HepG2 (cell line): ENCODE measurements around the gene GOT2. TPM values are rescaled to one million over a fixed set of nuclear protein-coding genes. Genes with fewer than 3 reads are reported as not detected.

Experiments
- CEBPB ChIP-seq: IDR thresholded peaks from 2 replicates; pipeline ENCODE4 v1.6.1; 2011; ENCODE audit warnings: low read depth, low read length, improper control_type of control experiment, borderline replicate concordance
- DNMT1 ChIP-seq: sonication (generic); formaldehyde crosslinking; IDR thresholded peaks from 2 replicates; pipeline ENCODE4 v1.5.1; 2020; ENCODE audit warnings: mild to moderate bottlenecking, missing genetic modification reagents
- EHMT2 ChIP-seq: fragments of 200-600 bp; sonication (generic); IDR thresholded peaks from 2 replicates; pipeline ENCODE4 v1.7.0; 2017; ENCODE audit warnings: antibody characterized with exemption, low read depth, low read length, borderline replicate concordance
- GABPB1 ChIP-seq: IDR thresholded peaks from 2 replicates; pipeline ENCODE4 v1.6.1; 2016; ENCODE audit warnings: mild to moderate bottlenecking, missing genetic modification reagents, moderate library complexity, missing compliant biosample characterization
- GLI4 ChIP-seq: sonication (generic); formaldehyde crosslinking; IDR thresholded peaks from 2 replicates; pipeline ENCODE4 v1.5.1; 2020; ENCODE audit warnings: missing genetic modification reagents, mild to moderate bottlenecking, moderate library complexity, borderline replicate concordance
- HNRNPLL ChIP-seq: fragments of 200-400 bp; formaldehyde crosslinking; IDR thresholded peaks from 2 replicates; pipeline ENCODE4 v1.6.1; 2017; ENCODE audit warnings: mild to moderate bottlenecking, low read depth, low read length; ENCODE audit not compliant: poor library complexity, severe bottlenecking
- KLF12 ChIP-seq: sonication (generic); formaldehyde crosslinking; IDR thresholded peaks from 2 replicates; pipeline ENCODE4 v1.4.0; 2020; ENCODE audit warnings: missing genetic modification reagents, borderline replicate concordance
- MED13 ChIP-seq: sonication (generic); formaldehyde crosslinking; IDR thresholded peaks from 2 replicates; pipeline ENCODE4 v1.5.0; 2020; ENCODE audit warnings: missing genetic modification reagents
- MED8 ChIP-seq: sonication (generic); formaldehyde crosslinking; IDR thresholded peaks from 2 replicates; pipeline ENCODE4 v1.8.1; 2023; ENCODE audit warnings: mild to moderate bottlenecking, missing genetic modification reagents; ENCODE audit not compliant: insufficient replicate concordance
- NCOR1 ChIP-seq: fragments of 200-600 bp; sonication (generic); IDR thresholded peaks from 2 replicates; pipeline ENCODE4 v1.7.0; 2017; ENCODE audit warnings: antibody characterized with exemption, low read length, borderline replicate concordance
- POLR2AphosphoS5 ChIP-seq: IDR thresholded peaks from 2 replicates; pipeline ENCODE4 v1.6.1; 2012; ENCODE audit warnings: low read depth, low read length
- RELA ChIP-seq: sonication (generic); formaldehyde crosslinking; IDR thresholded peaks from 2 replicates; pipeline ENCODE4 v1.4.0; 2020; ENCODE audit warnings: missing genetic modification reagents
- SOX5 ChIP-seq: IDR thresholded peaks from 2 replicates; pipeline ENCODE4 v1.6.1; 2016; ENCODE audit warnings: borderline replicate concordance
- TBP ChIP-seq: sonication (generic); formaldehyde crosslinking; IDR thresholded peaks from 2 replicates; pipeline ENCODE4 v1.5.0; 2020; ENCODE audit warnings: missing genetic modification reagents
- ZMYM2 ChIP-seq: sonication (generic); formaldehyde crosslinking; IDR thresholded peaks from 2 replicates; pipeline ENCODE4 v1.8.0; 2022; ENCODE audit warnings: mild to moderate bottlenecking, missing genetic modification reagents
- ZNF224 ChIP-seq: sonication (generic); formaldehyde crosslinking; IDR thresholded peaks from 2 replicates; pipeline ENCODE4 v1.5.0; 2020; ENCODE audit warnings: mild to moderate bottlenecking, missing genetic modification reagents
- ZNF335 ChIP-seq: sonication (generic); formaldehyde crosslinking; IDR thresholded peaks from 2 replicates; pipeline ENCODE4 v1.4.0; 2020; ENCODE audit warnings: missing genetic modification reagents
- ZNF652 ChIP-seq: IDR thresholded peaks from 2 replicates; pipeline ENCODE4 v1.6.1; 2016; ENCODE audit warnings: low read depth, borderline replicate concordance
- ZNF672 ChIP-seq: sonication (generic); formaldehyde crosslinking; IDR thresholded peaks from 2 replicates; pipeline ENCODE4 v1.8.1; 2022; ENCODE audit warnings: missing genetic modification reagents
- ZNF782 ChIP-seq: sonication (generic); formaldehyde crosslinking; IDR thresholded peaks from 2 replicates; pipeline ENCODE4 v1.4.0; 2020; ENCODE audit warnings: missing genetic modification reagents, mild to moderate bottlenecking, borderline replicate concordance
- ZNF788 ChIP-seq: sonication (generic); formaldehyde crosslinking; IDR thresholded peaks from 2 replicates; pipeline ENCODE4 v1.5.0; 2020; ENCODE audit warnings: mild to moderate bottlenecking, missing genetic modification reagents, borderline replicate concordance
- polyA plus RNA-seq, 8 experiments: library from polyadenylated mRNA; depleted of rRNA in 3 of 8; stranded (reverse) in 7 of 8; unstranded in 1 of 8; fragments of >200 nt; fragmentation: Illumina TruSeq in 4 of 8; extraction: Trizol in 4 of 8; gene quantifications; 2 replicates each; pipeline versions ENCODE4 v1.2.1 to v1.2.3, GENCODE V29; 2011 to 2016; ENCODE audit warnings: low read depth in 4 of 8, missing spikeins in 1 of 8, mixed read lengths in 1 of 8; ENCODE audit not compliant: insufficient read depth in 1 of 8
- total RNA-seq, 5 experiments: library from RNA; depleted of rRNA; stranded (reverse); fragments of >200 nt; fragmentation: Illumina TruSeq; extraction: Trizol; gene quantifications; 2 replicates each; pipeline ENCODE4 v1.2.3, GENCODE V29; 2016; ENCODE audit warnings: low read depth in 1 of 5
- TF ChIP-seq, protein P1 (sequence below): sonication (generic); formaldehyde crosslinking; IDR thresholded peaks from 2 replicates; pipeline ENCODE4 v1.5.1; 2020; ENCODE audit warnings: mild to moderate bottlenecking, missing genetic modification reagents, borderline replicate concordance
- TF ChIP-seq, protein P2 (sequence below): IDR thresholded peaks from 2 replicates; pipeline ENCODE4 v1.6.1; 2016
- TF ChIP-seq, protein P3 (sequence below): conservative IDR thresholded peaks from 2 replicates; pipeline ENCODE4 v1.6.1; 2018; ENCODE audit warnings: missing genetic modification reagents
- TF ChIP-seq, protein P4 (sequence below): sonication (generic); formaldehyde crosslinking; IDR thresholded peaks from 2 replicates; pipeline ENCODE4 v1.5.1; 2020; ENCODE audit warnings: missing genetic modification reagents, mild to moderate bottlenecking, borderline replicate concordance
- TF ChIP-seq, protein P5 (sequence below): sonication (generic); formaldehyde crosslinking; IDR thresholded peaks from 2 replicates; pipeline ENCODE4 v1.8.0; 2022; ENCODE audit warnings: mild to moderate bottlenecking, missing genetic modification reagents, moderate library complexity

GOT2 gene
- total and polyA plus RNA-seq, 2 of the 13 experiments (the other 11 are each of a cell fraction or from before 2014, with no cell fraction given), result 32.6 to 121 TPM

DNA sequence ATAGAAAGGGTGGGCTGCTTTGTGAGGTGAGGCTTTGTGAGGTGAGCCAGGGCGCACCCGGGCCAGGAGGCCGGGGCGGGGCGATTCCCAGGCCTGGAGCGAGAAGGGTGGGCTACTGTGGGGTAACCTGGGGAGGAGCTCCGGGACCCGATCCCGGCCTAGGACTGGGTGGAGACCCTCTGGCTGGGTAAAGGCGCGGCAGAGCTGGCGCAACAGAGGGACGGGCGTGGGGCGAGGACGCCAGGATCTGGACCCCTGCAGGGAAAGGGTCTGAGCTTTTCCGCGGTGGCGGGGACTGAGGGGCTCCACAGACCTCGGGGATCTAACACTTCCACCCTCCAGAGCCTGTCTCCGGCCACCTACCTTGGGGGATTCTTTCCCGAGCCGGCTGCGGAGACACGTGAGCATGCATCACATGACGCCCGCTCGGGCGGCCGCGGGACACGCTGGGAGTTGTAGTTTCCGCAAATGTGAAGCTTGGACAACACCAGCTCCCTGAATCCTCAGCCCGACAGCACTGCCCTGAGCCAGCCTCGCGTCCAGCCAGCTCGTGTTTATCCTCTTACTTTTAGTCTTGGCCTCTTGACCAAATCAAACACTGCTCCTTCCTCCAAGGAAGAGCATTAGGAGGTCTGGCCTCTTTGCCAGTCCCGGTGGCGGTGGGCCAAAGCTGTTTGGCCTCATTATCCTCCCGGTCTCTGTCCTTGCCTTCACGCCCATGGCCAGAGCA is 49.6 kb downstream of the GOT2 start, which contains the start of gene SLC38A7 (continued):
- TF ChIP-seq ZNF224 (0 out of 2 replicates have a peak, but pooled peaks have one; percentile 20), GLI4 (no peak), NCOR1 (no peak), POLR2AphosphoS5 (peak; percentile 59), HNRNPLL (peak; percentile 61), ZNF652 (no peak), SOX5 (no peak; the same call in 1 of the 2 replicates), GABPB1 (peak; percentile 89), CEBPB (no peak), RELA (CRISPR knock-in tag) (no peak), MED13 (CRISPR knock-in tag) (peak; percentile 81; the same call in 1 of the 2 replicates), ZNF672 (no peak), EHMT2 (no peak), TBP (0 out of 2 replicates have a peak, but pooled peaks have one; percentile 54), ZNF788 (CRISPR knock-in tag) (peak; percentile 29), MED8 (no peak), KLF12 (CRISPR knock-in tag) (0 out of 2 replicates have a peak, but pooled peaks have one; percentile 60), ZMYM2 (CRISPR knock-in tag) (no peak), ZNF782 (no peak), DNMT1 (CRISPR knock-in tag) (no peak), ZNF335 (CRISPR knock-in tag) (0 out of 2 replicates have a peak, but pooled peaks have one; percentile 44)
- TF ChIP-seq, protein P1, sequence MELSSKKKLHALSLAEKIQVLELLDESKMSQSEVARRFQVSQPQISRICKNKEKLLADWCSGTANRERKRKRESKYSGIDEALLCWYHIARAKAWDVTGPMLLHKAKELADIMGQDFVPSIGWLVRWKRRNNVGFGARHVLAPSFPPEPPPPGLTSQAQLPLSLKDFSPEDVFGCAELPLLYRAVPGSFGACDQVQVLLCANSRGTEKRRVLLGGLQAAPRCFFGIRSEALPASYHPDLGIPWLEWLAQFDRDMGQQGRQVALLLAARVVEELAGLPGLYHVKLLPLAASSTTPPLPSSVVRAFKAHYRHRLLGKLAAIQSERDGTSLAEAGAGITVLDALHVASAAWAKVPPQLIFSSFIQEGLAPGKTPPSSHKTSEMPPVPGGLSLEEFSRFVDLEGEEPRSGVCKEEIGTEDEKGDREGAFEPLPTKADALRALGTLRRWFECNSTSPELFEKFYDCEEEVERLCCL (CRISPR knock-in tag), result no peak
- TF ChIP-seq, protein P2, sequence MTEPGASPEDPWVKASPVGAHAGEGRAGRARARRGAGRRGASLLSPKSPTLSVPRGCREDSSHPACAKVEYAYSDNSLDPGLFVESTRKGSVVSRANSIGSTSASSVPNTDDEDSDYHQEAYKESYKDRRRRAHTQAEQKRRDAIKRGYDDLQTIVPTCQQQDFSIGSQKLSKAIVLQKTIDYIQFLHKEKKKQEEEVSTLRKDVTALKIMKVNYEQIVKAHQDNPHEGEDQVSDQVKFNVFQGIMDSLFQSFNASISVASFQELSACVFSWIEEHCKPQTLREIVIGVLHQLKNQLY, result no peak
- TF ChIP-seq, protein P3, sequence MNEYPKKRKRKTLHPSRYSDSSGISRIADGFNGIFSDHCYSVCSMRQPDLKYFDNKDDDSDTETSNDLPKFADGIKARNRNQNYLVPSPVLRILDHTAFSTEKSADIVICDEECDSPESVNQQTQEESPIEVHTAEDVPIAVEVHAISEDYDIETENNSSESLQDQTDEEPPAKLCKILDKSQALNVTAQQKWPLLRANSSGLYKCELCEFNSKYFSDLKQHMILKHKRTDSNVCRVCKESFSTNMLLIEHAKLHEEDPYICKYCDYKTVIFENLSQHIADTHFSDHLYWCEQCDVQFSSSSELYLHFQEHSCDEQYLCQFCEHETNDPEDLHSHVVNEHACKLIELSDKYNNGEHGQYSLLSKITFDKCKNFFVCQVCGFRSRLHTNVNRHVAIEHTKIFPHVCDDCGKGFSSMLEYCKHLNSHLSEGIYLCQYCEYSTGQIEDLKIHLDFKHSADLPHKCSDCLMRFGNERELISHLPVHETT (CRISPR knock-in tag), result no peak
- TF ChIP-seq, protein P4, sequence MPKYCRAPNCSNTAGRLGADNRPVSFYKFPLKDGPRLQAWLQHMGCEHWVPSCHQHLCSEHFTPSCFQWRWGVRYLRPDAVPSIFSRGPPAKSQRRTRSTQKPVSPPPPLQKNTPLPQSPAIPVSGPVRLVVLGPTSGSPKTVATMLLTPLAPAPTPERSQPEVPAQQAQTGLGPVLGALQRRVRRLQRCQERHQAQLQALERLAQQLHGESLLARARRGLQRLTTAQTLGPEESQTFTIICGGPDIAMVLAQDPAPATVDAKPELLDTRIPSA, result no peak; the same call in 1 of the 2 replicates
- TF ChIP-seq, protein P5, sequence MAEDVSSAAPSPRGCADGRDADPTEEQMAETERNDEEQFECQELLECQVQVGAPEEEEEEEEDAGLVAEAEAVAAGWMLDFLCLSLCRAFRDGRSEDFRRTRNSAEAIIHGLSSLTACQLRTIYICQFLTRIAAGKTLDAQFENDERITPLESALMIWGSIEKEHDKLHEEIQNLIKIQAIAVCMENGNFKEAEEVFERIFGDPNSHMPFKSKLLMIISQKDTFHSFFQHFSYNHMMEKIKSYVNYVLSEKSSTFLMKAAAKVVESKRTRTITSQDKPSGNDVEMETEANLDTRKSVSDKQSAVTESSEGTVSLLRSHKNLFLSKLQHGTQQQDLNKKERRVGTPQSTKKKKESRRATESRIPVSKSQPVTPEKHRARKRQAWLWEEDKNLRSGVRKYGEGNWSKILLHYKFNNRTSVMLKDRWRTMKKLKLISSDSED (CRISPR knock-in tag), result no peak
